Vagina (tissue), 2 donors: Measurements from ENCODE around the gene RALGAPB.

Experiments used
- POLR2A ChIP-seq, 2 donors: fragments of 450-650 bp; IDR thresholded peaks; one replicate each; pipeline ENCODE4 v1.6.1; 2017; ENCODE audit warnings: antibody characterized with exemption in 2 of 2, mild to moderate bottlenecking in 2 of 2, moderate library complexity in 2 of 2
- TF ChIP-seq, protein P1 (sequence below), 3 experiments: fragments of 450-650 bp in 2 of 3; fragments of 200-600 bp in 1 of 3; sonication (generic) in 1 of 3; IDR thresholded peaks; one replicate each; pipeline ENCODE4 v1.5.1; 2017 to 2019; ENCODE audit warnings: antibody characterized with exemption in 3 of 3, mild to moderate bottlenecking in 2 of 3, moderate library complexity in 2 of 3

- TF ChIP-seq, protein P1, sequence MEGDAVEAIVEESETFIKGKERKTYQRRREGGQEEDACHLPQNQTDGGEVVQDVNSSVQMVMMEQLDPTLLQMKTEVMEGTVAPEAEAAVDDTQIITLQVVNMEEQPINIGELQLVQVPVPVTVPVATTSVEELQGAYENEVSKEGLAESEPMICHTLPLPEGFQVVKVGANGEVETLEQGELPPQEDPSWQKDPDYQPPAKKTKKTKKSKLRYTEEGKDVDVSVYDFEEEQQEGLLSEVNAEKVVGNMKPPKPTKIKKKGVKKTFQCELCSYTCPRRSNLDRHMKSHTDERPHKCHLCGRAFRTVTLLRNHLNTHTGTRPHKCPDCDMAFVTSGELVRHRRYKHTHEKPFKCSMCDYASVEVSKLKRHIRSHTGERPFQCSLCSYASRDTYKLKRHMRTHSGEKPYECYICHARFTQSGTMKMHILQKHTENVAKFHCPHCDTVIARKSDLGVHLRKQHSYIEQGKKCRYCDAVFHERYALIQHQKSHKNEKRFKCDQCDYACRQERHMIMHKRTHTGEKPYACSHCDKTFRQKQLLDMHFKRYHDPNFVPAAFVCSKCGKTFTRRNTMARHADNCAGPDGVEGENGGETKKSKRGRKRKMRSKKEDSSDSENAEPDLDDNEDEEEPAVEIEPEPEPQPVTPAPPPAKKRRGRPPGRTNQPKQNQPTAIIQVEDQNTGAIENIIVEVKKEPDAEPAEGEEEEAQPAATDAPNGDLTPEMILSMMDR (IDR thresholded peaks at IDR 0.05), result no peak
- TF ChIP-seq POLR2A (IDR thresholded peaks at IDR 0.05), result no peak
These were observed 41.5 kb downstream of the RALGAPB start for GRCh38 chr20:38514185-38514584.
